Measurements from ENCODE around the gene DDX5.

Gene DDX5

GRCh38 chr17:64459284-64459747, 46.8 kb downstream of the DDX5 start:
- H3K4me3 ChIP-seq (ENCODE audit: low read length) = no peak overlapping the region
- no peak for TF ChIP-seq ZNF274 (IDR thresholded peaks at IDR 0.05; ENCODE audit: low read depth, low read length)

- TF ChIP-seq ZNF274 (IDR thresholded peaks at IDR 0.05; ENCODE audit: low read depth, low read length) = no peak
- no peak overlapping the region for H3K4me3 ChIP-seq (ENCODE audit: low read length)
Observed at GRCh38 chr17:64458756-64459155, 47.3 kb downstream of the DDX5 start.

- no peak overlapping the region; the same call in 1 of the 2 replicates for H3K4me3 ChIP-seq (ENCODE audit: low read length)
- TF ChIP-seq ZNF274 (IDR thresholded peaks at IDR 0.05; ENCODE audit: low read depth, low read length) = no peak
Observed at GRCh38 chr17:64457156-64457555, 48.9 kb downstream of the DDX5 start.

- H3K4me3 ChIP-seq (ENCODE audit: low read length) = no peak overlapping the region; the same call in 1 of the 2 replicates
- TF ChIP-seq ZNF274 (IDR thresholded peaks at IDR 0.05; ENCODE audit: low read depth, low read length) = no peak
Observed at GRCh38 chr17:64455993-64456885, 49.9 kb downstream of the DDX5 start.

- no peak for TF ChIP-seq ZNF274 (IDR thresholded peaks at IDR 0.05; ENCODE audit: low read depth, low read length)
- peak overlapping the region; percentile 42; the same call in 1 of the 2 replicates for H3K4me3 ChIP-seq (ENCODE audit: low read length)
Observed at GRCh38 chr17:64449545-64449944, 56.5 kb downstream of the DDX5 start.

- H3K4me3 ChIP-seq (ENCODE audit: low read length) = peak within 1 kb of the TSS; percentile 75; the same call in 1 of the 2 replicates
- no peak for TF ChIP-seq ZNF274 (IDR thresholded peaks at IDR 0.05; ENCODE audit: low read depth, low read length)
Observed at GRCh38 chr17:64448665-64449512, 57.2 kb downstream of the DDX5 start, which contains the start of gene MILR1. TSS of gene MILR1 (plus strand) at chr17:64449115. CDS start at chr17:64449169, 54 bp downstream.

All from GM08714 (cell line).